Adrenal gland (tissue), 12 donors: ENCODE measurements around the gene C10orf53. TPM values are rescaled to one million over a fixed set of nuclear protein-coding genes. Genes with fewer than 3 reads are reported as not detected.

Source experiments
- DNase-seq, 7 donors: peaks; one replicate each; pipeline ENCODE4 v3.0.0-alpha.2; 2019 to 2020
- H3K27ac ChIP-seq, 5 donors: fragments of 200-600 bp; sonication (generic) in 4 of 5; 1 replicate in 3 of 5; 2 replicates in 2 of 5; pipeline versions ENCODE4 v1.5.1 to v1.8.0; 2016 to 2020; ENCODE audit warnings: mild to moderate bottlenecking in 1 of 5
- H3K27me3 ChIP-seq: fragments of 200-600 bp; 2 replicates; pipeline ENCODE4 v1.8.0; 2021
- H3K36me3 ChIP-seq, 2 donors: fragments of 200-600 bp; replicated peaks in 1 of 2; 1 replicate in 1 of 2; 2 replicates in 1 of 2; pipeline versions ENCODE4 v1.5.1 to v1.8.0; 2018 to 2022
- H3K4me1 ChIP-seq, 2 donors: fragments of 200-600 bp; replicated peaks in 1 of 2; 1 replicate in 1 of 2; 2 replicates in 1 of 2; pipeline versions ENCODE4 v1.5.1 to v1.8.0; 2018 to 2021
- H3K4me3 ChIP-seq, 4 donors: fragments of 200-600 bp; sonication (generic) in 3 of 4; one replicate each; pipeline ENCODE4 v1.5.1; 2016 to 2018
- H3K9me3 ChIP-seq, 3 donors: fragments of 200-600 bp; sonication (generic) in 1 of 3; replicated peaks in 1 of 3; 1 replicate in 2 of 3; 2 replicates in 1 of 3; pipeline versions ENCODE4 v1.5.1 to v1.8.0; 2016 to 2021
- CTCF ChIP-seq, 6 experiments: fragments of 450-650 bp in 4 of 6; fragments of 200-600 bp in 2 of 6; sonication (generic) in 1 of 6; IDR thresholded peaks; 1 replicate in 5 of 6; 2 replicates in 1 of 6; pipeline versions ENCODE4 v1.5.1 to v1.8.0; 2016 to 2021; ENCODE audit warnings: antibody characterized with exemption in 6 of 6, mild to moderate bottlenecking in 2 of 6, moderate library complexity in 1 of 6
- POLR2A ChIP-seq, 2 donors: fragments of 450-650 bp; IDR thresholded peaks; one replicate each; pipeline ENCODE4 v1.6.1; 2017; ENCODE audit warnings: antibody characterized with exemption in 2 of 2, mild to moderate bottlenecking in 2 of 2, moderate library complexity in 1 of 2
- WGBS, 4 donors: extraction: QIAGEN DNeasy Blood & Tissue Kit in 2 of 4; methylation state at CpG; one replicate each; pipeline versions ENCODE4 v1.1.5 to v1.1.7; 2013 to 2017; 5-methylcytosine and 5-hydroxymethylcytosine counted together
- intact Hi-C, 2 donors: fragments of 100-400 bp; cut with DNase I; formaldehyde crosslinking; loops; one replicate each; pipeline versions ENCODE4 v1.14.1 to v1.15.0; 2022 to 2023
- polyA plus RNA-seq, 3 donors: library from polyadenylated mRNA; stranded (reverse); fragments of 200-250 nt in 2 of 3; fragments of 350-450 nt in 1 of 3; fragmentation: Illumina TruSeq in 1 of 3; extraction: RNeasy Lipid Tissue Mini Kit (QIAGEN cat#74804) in 1 of 3; gene quantifications; one replicate each; pipeline ENCODE4 v1.2.3, GENCODE V29; 2013 to 2014
- total RNA-seq, 9 donors: library from RNA; depleted of rRNA in 4 of 9; stranded (reverse); fragments of >200 nt in 4 of 9; fragments of 120-200 nt in 1 of 9; fragmentation: NEBNext Ultra II Directional in 1 of 9; extraction: Animal tissue kit (Norgen Biotek cat#: 25700) in 1 of 9; gene quantifications; one replicate each; pipeline versions ENCODE4 v1.1.0 to v1.2.4, GENCODE V29; 2013 to 2023
- donor health status: healthy with polysubstance abuse.
- donor health status: Bipolar disorder and iron deficiency.
- donor health status: DM: yes; HTN: yes; CAD: no.
- donor health status: DM: no; HTN: no; CAD: no.
- donor health status: DM: no; HTN: no; CAD: no.
- donor health status: DM: yes; HTN: yes; CAD: no.

Gene C10orf53
- total and polyA plus RNA-seq, 12 donors, result not detected

GRCh38 chr10:49737474-49738201, 58.2 kb downstream of the C10orf53 start:
- Histone ChIP-seq H3K27ac (no peak overlapping the region), H3K4me3 (no peak overlapping the region), H3K9me3 (no peaks in the 10 kb centered on the region), H3K4me1 (no peaks in the 10 kb centered on the region), H3K36me3 (no peaks in the 10 kb centered on the region), H3K27me3 (no peaks in the 10 kb centered on the region)
- TF ChIP-seq CTCF (IDR thresholded peaks at IDR 0.05) (no peak), POLR2A (IDR thresholded peaks at IDR 0.05) (no peak)
- intact Hi-C loops, result no loop called here
- DNase-seq, result no peak
- WGBS, 4 donors, result 77 to 94% (median 83%) methylated on average over 5 to 19 of the region's 19 CpGs

- intact Hi-C loops, result no loop called here
- no peak overlapping the region for H3K27ac ChIP-seq
- H3K4me1 ChIP-seq, result no peaks in the 10 kb centered on the region
- WGBS, 4 donors, result 73 to 81% (median 80%) methylated on average over 2 to 10 of the region's 10 CpGs; no CpG with 5 or more reads in 1 of the 4 donors
- no peak for DNase-seq
- TF ChIP-seq POLR2A (IDR thresholded peaks at IDR 0.05), result no peak
- TF ChIP-seq CTCF (IDR thresholded peaks at IDR 0.05), result no peak
- no peaks in the 10 kb centered on the region for H3K36me3 ChIP-seq
- H3K4me3 ChIP-seq, result no peak overlapping the region
- no peaks in the 10 kb centered on the region for H3K27me3 ChIP-seq
- H3K9me3 ChIP-seq, result no peaks in the 10 kb centered on the region
These were observed 59.3 kb downstream of the C10orf53 start for GRCh38 chr10:49738616-49739360.

- intact Hi-C loops, result no loop called here
- no peak for TF ChIP-seq POLR2A (IDR thresholded peaks at IDR 0.05)
- no peak for TF ChIP-seq CTCF (IDR thresholded peaks at IDR 0.05)
- no peaks in the 10 kb centered on the region for H3K4me1 ChIP-seq
- H3K9me3 ChIP-seq, result no peaks in the 10 kb centered on the region
- no peaks in the 10 kb centered on the region for H3K27me3 ChIP-seq
- 82 to 89% (median 83%) methylated on average over 6 to 14 of the region's 14 CpGs for WGBS, 4 donors
- no peaks in the 10 kb centered on the region for H3K36me3 ChIP-seq
- peak in 1 of 7 donors; percentile 28 for DNase-seq
- no peak overlapping the region for H3K27ac ChIP-seq
- no peak overlapping the region for H3K4me3 ChIP-seq
These were observed 60.0 kb downstream of the C10orf53 start for GRCh38 chr10:49739426-49739825.

- H3K4me3 ChIP-seq, result no peak overlapping the region
- H3K9me3 ChIP-seq, result no peaks in the 10 kb centered on the region
- WGBS, 4 donors, result 89 to 100% (median 90%) methylated on average over 8 to 16 of the region's 16 CpGs
- DNase-seq, result peak in 1 of 7 donors; percentile 34
- intact Hi-C loops, result no loop called here
- no peak overlapping the region for H3K27ac ChIP-seq
- H3K27me3 ChIP-seq, result no peaks in the 10 kb centered on the region
- H3K36me3 ChIP-seq, result no peaks in the 10 kb centered on the region
- no peak for TF ChIP-seq POLR2A (IDR thresholded peaks at IDR 0.05)
- TF ChIP-seq CTCF (IDR thresholded peaks at IDR 0.05), result no peak
- H3K4me1 ChIP-seq, result no peaks in the 10 kb centered on the region
These were observed 61.1 kb downstream of the C10orf53 start for GRCh38 chr10:49740346-49741107.
